H54 (cell line): ENCODE data around the gene PCDH17.

ENCODE experiments used
- DNase-seq: peaks from one replicate; pipeline ENCODE4 v3.0.0; 2011; ENCODE audit warnings: low spot score, mixed read lengths; ENCODE audit not compliant: insufficient read length
- FAIRE-seq: peaks from 3 replicates; lab custom pipeline; 2011; peaks lifted over from hg19 to GRCh38; lab: Jason Lieb, UNC
- POLR2A ChIP-seq: IDR thresholded peaks from 2 replicates; pipeline ENCODE4 v1.6.1; 2011; ENCODE audit warnings: low read depth, mild to moderate bottlenecking, low read length

PCDH17 gene, protein sequence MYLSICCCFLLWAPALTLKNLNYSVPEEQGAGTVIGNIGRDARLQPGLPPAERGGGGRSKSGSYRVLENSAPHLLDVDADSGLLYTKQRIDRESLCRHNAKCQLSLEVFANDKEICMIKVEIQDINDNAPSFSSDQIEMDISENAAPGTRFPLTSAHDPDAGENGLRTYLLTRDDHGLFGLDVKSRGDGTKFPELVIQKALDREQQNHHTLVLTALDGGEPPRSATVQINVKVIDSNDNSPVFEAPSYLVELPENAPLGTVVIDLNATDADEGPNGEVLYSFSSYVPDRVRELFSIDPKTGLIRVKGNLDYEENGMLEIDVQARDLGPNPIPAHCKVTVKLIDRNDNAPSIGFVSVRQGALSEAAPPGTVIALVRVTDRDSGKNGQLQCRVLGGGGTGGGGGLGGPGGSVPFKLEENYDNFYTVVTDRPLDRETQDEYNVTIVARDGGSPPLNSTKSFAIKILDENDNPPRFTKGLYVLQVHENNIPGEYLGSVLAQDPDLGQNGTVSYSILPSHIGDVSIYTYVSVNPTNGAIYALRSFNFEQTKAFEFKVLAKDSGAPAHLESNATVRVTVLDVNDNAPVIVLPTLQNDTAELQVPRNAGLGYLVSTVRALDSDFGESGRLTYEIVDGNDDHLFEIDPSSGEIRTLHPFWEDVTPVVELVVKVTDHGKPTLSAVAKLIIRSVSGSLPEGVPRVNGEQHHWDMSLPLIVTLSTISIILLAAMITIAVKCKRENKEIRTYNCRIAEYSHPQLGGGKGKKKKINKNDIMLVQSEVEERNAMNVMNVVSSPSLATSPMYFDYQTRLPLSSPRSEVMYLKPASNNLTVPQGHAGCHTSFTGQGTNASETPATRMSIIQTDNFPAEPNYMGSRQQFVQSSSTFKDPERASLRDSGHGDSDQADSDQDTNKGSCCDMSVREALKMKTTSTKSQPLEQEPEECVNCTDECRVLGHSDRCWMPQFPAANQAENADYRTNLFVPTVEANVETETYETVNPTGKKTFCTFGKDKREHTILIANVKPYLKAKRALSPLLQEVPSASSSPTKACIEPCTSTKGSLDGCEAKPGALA (N-terminal part only)

DNA sequence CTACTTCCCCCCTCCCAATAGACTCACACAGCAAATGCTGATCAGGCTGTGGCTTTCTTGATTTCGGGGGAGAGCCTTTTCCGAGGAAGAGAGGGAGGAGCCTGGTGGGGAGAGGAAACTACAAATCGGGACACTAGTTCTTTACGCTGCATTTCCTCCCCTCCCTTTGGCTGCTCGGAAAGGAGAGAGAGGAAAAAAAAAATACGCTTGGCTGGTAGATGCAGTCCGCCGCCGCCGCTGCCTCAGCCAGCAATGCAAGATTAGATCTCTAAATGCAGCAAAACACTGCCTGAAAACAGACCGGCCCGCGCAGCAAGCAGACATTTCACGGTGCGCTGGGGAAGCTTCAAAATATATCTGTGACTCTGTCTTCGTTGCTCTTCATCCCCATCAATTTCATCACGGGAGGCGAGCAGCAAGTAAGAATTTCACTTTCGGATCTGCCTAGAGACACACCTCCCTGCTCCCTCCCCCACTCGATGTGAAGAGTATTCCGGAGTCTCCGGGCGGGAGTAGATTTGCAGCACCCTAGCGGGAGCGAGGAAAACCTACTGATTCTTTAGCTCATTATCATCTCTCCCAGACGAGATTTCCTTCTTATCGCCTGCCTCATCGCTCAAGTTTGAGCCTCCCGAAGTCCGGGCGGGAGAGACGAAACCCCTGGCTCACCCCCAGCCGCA lies at the start of gene PCDH17:
Gene PCDH17 (plus strand): TSS at position 149 of the 680 bp plus-strand sequence. CDS start 803 bp downstream, outside the sequence.
- no peak for FAIRE-seq
- DNase-seq: no peak
- no peak for TF ChIP-seq POLR2A

DNA sequence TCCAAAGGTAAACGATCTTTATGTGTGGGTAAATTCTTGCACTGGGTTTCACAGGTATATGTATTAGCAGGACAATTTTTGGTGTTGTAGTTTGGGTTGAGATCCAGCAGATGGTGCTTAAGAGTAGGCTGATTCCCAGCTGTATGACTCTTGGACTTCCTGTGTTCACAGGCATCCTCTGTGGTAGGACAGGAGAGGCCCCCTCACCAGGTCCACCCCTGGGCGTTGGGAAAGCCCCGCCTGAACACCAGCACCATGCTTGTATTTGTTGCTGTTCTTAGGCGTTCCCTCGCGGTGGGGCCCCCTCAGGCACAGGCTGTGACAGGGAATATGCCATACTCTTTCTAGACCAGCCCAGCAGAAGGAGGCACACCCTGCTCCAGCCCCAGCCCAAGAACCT lies 49.5 kb upstream of the PCDH17 start:
- TF ChIP-seq POLR2A: no peak
- no peak for FAIRE-seq

DNA sequence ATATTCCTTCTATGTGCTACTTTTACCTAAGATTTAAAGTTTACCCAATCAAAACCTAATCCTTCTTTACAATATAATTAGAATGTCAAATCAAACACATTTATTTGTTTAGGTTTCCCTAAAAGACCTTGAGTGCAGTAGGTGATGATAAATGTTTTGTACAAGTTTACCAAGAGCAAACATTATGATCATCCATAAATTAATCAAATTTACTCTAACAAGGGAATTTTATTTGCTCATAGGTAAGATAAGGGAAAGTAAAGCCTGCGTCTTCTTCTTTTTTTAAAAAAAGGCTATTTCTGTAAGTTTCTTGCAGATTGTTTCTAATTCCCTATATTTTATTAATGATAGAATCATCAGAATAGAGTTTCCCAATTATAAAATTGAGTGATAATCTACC lies 48.0 kb upstream of the PCDH17 start:
- no peak for DNase-seq
- FAIRE-seq: no peak
- TF ChIP-seq POLR2A: no peak

More for the DNA sequence above, 49.5 kb upstream of the PCDH17 start:
- no peak for DNase-seq

DNA sequence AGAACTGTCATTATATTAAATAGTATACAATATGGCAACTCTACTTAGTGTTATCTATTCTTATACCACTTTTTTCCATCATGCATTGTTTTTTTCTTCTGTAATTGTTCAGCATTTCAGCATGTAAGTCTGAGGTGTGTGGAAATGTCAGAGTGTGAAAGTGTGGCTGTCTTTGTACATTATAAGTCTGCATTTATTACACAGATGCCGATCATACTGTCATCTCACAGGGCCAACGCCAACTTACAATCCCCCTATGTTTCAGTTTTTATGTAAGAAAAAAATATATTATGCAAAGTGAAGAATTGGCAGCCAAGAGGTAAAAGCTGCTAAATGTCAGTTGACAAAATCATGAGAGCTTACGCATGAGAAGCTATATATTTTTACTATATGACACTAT lies 42.9 kb upstream of the PCDH17 start:
- DNase-seq (no peak), FAIRE-seq (no peak)
- TF ChIP-seq POLR2A: no peak

DNA sequence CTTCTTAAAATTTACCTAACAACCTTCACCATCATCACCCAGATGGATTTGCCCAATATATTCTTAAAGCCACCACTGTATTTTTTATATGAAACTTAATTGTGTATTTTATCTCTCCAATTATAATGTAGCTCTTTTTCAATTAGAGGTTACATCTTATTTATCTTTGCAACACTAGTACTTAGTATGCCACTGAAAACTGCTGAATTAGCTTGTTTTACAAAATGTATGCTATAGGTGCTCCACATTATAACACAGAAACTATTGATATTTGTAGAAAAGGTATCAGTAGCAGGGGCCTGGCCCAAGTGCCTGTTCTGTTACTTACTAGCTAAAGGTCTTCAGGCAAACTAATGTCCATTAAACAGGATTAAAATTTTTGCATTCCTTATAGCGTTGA lies 35.8 kb upstream of the PCDH17 start:
- no peak for DNase-seq
- TF ChIP-seq POLR2A: no peak
- FAIRE-seq: no peak

DNA sequence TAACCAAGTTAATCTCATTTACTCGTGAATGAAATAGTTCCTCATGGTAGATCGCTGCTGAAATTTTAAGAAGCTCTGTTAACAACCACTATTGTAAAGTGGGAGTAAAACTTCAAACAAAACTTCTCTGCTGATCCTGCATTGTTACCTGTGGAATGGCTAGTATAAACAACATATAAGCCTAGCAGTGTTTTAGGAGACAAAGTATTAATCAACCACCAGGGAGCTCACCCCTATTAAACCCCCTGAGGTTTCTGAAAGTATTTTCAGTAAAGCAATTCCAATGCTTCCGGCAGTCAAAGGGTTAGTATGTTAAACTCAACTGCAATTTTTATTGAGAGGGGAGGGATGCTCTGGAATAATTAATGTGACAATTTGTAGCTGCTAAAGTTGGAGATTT lies 30.0 kb upstream of the PCDH17 start:
- DNase-seq (no peak), FAIRE-seq (no peak)
- no peak for TF ChIP-seq POLR2A

DNA sequence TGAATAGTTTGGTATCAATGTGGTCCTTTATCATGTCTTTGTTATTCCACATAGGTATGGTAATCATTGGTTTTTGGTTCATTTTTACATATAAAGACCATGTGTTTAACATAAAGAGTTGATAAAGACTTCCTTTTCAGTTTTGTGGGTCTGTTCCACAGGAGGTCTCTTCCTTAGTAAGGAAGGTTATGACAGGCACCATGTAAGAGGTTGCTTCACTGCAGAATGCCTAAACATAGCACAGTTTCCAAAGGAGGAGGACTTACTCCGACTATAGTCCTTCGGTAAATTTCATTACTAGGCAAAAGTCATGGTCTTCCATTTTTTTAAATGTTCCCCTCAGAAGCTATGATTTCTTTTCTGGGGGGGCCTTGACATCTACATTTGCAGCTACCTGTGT lies 27.1 kb upstream of the PCDH17 start:
- no peak for TF ChIP-seq POLR2A
- no peak for DNase-seq
- no peak for FAIRE-seq

DNA sequence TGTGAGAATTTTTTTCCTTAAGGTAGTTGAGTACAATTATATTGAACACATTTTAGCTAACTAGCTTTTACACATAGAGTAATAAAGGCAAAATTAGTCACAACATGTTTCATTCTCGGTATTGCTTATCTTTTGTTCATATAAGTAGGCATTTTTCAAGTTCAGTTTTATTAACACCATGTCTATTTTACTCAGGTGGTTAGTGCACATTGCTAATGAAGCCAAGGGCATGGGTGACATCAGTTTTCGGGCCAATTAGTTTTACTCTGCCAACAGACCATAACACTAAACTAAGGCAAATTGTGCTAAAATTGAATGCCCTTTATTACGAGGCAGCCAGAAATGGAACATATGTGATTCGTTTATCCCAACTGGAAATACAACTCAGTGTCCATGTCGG lies 19.6 kb upstream of the PCDH17 start:
- DNase-seq (no peak), FAIRE-seq (no peak)
- no peak for TF ChIP-seq POLR2A

DNA sequence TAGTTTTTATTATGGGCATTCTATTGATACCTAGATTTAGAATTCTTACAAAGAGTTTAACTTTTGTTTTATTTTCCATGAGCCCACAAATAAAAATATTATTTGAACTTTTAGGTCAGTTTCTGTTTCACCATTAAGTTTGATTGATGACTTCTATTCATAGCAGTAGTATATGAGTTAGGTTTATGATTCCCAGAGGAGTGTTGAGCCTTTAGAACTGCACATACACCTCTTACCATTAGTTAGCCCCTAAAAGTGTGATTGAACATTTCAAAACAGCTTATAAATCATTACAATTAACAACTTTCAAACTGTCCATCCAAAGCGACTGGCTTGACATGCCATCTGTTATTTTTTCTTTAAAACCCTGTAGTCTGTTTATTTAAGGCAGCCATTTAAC lies 19.0 kb upstream of the PCDH17 start:
- FAIRE-seq (no peak), DNase-seq (no peak)
- TF ChIP-seq POLR2A: no peak

DNA sequence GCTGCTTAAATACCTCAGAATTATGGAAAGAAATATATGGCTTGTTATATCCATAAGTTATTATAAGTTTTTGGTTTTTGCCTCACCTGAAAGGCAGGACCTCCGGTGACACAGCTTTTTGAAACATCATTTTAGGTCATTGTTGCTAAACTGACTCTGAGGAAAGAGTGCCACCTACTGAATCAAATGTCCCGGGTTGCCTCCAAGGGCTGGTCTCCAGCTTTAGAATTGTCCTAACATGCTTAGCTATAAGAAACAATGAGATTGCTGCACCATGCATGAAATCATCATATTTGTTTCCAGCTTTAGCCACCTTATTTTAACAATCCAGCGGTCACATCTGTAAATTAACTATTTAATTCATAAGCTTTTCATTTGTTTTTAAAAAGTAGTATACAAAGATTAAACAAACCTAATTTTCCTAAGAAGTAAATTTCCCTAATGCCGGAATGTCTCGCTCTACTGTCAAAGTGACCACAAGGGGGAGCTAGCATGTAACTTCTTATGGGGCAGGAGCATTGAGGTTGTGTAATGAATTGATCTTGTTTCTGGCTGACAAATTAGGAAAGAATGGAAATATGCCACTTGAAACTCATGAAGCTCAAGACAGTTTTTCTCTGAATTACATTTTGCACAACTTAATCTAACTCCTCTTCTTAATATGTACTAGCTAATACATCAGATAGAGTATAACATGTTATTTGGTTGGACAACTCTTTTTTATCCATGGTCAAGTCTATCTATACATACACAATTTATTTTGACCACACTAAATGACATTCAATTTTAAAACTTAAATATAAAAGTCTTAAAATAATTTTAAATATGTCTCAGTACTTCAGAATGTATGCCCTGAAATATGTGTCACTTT lies 6.7 kb upstream of the PCDH17 start:
- TF ChIP-seq POLR2A: no peak
- DNase-seq (peak; percentile 15), FAIRE-seq (no peak)

DNA sequence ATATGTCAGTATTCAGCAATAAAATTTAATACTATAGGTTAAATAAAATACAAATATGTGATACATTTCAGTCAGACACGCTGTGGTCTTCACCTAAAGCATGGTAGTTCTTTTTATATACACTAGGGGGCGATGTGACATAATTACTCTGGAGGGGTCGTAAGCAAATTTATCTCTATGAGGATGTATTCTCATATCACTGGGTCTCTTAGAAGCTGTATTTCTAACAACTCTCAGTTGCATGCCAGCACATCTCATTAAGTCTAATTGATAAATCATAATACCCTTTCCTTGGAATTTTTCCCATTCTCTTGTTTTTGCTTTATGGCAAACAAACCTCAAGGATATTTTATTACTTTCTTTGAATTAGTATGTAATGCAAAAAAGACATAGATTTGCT lies 3.9 kb upstream of the PCDH17 start:
- no peak for TF ChIP-seq POLR2A
- FAIRE-seq (no peak), DNase-seq (no peak)

DNA sequence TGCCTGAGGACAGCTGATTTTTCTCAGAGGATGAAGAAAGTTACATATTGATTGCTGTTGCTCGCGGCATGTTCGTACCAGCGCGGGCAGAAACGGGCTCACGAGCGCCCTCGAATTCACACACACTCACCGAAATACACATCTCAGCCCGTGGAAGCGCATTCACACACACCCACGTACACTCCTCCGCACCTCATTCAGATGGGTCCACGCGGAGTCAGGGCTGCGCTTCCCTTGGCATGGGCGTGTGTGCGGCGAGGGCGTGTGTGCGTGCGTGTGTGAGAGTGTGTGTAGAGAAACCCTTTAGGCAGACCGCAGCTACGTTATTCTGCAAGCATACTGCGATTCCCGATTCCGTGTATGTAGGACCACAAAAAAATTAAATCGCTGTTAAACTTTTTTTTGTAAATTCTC lies 2.1 kb upstream of the PCDH17 start:
- DNase-seq: no peak
- no peak for TF ChIP-seq POLR2A
- no peak for FAIRE-seq

DNA sequence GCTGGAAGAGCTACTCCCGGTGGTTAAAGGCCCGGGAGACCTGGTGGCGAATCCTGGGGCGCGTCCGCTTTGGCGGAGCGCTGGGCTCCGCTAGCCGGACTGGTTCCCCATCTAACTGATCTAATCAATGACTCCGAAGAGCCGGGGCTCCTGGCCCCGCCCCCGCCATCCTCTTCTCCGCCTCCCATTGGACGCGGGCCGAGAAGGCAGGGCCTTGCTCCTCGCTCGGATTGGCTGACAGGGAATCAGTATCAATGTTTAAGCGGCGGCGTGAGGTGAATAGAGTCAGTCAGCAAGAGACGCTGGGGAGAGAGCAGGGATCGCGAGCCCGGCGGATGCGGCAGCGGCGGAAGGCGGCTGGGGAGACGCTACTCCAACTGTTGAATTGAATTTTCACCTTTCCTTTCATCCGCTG lies 1.7 kb upstream of the PCDH17 start:
- DNase-seq (no peak), FAIRE-seq (no peak)
- TF ChIP-seq POLR2A: no peak
